K562 (cell line): ENCODE measurements around the gene GSX2. TPM values are rescaled to one million over a fixed set of nuclear protein-coding genes. Genes with fewer than 3 reads are reported as not detected.

ENCODE experiments used
- ATAC-seq: fragments of 200-7000 bp; cut with Tn5 transposase; 3 replicates; pipeline ENCODE4 v1.9.1; 2020; ENCODE audit warnings: moderate library complexity
- BruUV-seq: library from RNA; stranded (reverse); fragments of 400-500 nt; replicated peaks from 2 replicates; lab custom pipeline; 2021; lab: Mats Ljungman, UMichigan
- CTCF ChIA-PET: fragments of 300-600 bp; formaldehyde crosslinking; extraction: SDS; loops from one replicate; lab custom pipeline; 2021; ENCODE audit warnings: low intra/inter-chr PET ratio; lab: Yijun Ruan, JAX
- POLR2A ChIA-PET: fragments of 300-600, 350-650 bp; sonication (Branson Sonifier 250); formaldehyde crosslinking; extraction: SDS; loops from one replicate; lab custom pipeline; 2021; ENCODE audit warnings: antibody characterized with exemption, inconsistent platforms; lab: Yijun Ruan, JAX
- DNase-seq, 4 experiments: peaks; one replicate each; pipeline versions ENCODE4 v3.0.0 to v3.0.0-alpha.2; 2011 to 2018; ENCODE audit warnings: low spot score in 3 of 4, mixed read lengths in 3 of 4; ENCODE audit errors: extremely low read depth in 1 of 4
- FAIRE-seq: peaks from 2 replicates; lab custom pipeline; 2011; peaks lifted over from hg19 to GRCh38; lab: Jason Lieb, UNC
- H2AFZ ChIP-seq: 2 replicates; pipeline ENCODE4 v1.6.0; 2011; ENCODE audit warnings: low read depth, low read length, control low read depth, inconsistent platforms
- H3K27ac ChIP-seq: fragments of 200-600 bp; 3 replicates; pipeline ENCODE4 v1.8.0; 2011; ENCODE audit warnings: low read depth, mild to moderate bottlenecking, control low read depth, inconsistent platforms, low read length, moderate library complexity, mixed read lengths; ENCODE audit errors: extremely low read depth
- H3K27me3 ChIP-seq, 2 experiments: fragments of 300-600 bp in 1 of 2; 2 replicates in 1 of 2; 3 replicates in 1 of 2; pipeline versions ENCODE4 v1.6.0 to v1.8.0; 2011; ENCODE audit warnings: inconsistent platforms in 2 of 2, low read length in 2 of 2, mild to moderate bottlenecking in 1 of 2, mixed read lengths in 1 of 2, moderate library complexity in 1 of 2; ENCODE audit not compliant: control insufficient read depth in 2 of 2, insufficient read depth in 2 of 2
- H3K36me3 ChIP-seq: fragments of 300-600 bp; 3 replicates; pipeline ENCODE4 v1.8.0; 2011; ENCODE audit warnings: mild to moderate bottlenecking, low read length, inconsistent platforms; ENCODE audit not compliant: control insufficient read depth, insufficient read depth
- H3K4me1 ChIP-seq, 2 experiments: fragments of 200-600 bp in 1 of 2; replicated peaks in 1 of 2; 2 replicates in 1 of 2; 3 replicates in 1 of 2; pipeline versions ENCODE4 v1.5.1 to v1.8.0; 2011; ENCODE audit warnings: inconsistent platforms in 2 of 2, low read length in 2 of 2, mild to moderate bottlenecking in 1 of 2, mixed read lengths in 1 of 2, moderate library complexity in 1 of 2; ENCODE audit not compliant: control insufficient read depth in 2 of 2, insufficient read depth in 2 of 2
- H3K4me2 ChIP-seq: 2 replicates; pipeline ENCODE4 v1.6.1; 2011; ENCODE audit warnings: low read length, control low read depth, inconsistent platforms, mixed read lengths; ENCODE audit not compliant: insufficient read depth
- H3K4me3 ChIP-seq: fragments of 200-600 bp; sonication (generic), shearing (Covaris generic); 2 replicates; pipeline ENCODE4 v1.5.1; 2016; ENCODE audit warnings: control low read depth, inconsistent platforms
- H3K79me2 ChIP-seq: fragments of 200-600 bp; 3 replicates; pipeline ENCODE4 v1.8.0; 2011; ENCODE audit warnings: low read length, inconsistent platforms; ENCODE audit not compliant: control insufficient read depth, insufficient read depth
- H3K9ac ChIP-seq, 2 experiments: 2 replicates each; pipeline versions ENCODE4 v1.6.0 to v1.6.1; 2011; ENCODE audit warnings: low read depth in 2 of 2, low read length in 2 of 2, control low read depth in 1 of 2, inconsistent platforms in 1 of 2, mild to moderate bottlenecking in 1 of 2, mixed read lengths in 1 of 2; ENCODE audit not compliant: insufficient read depth in 1 of 2
- H3K9me1 ChIP-seq: one replicate; pipeline ENCODE4 v1.6.0; 2011; ENCODE audit warnings: inconsistent platforms, mild to moderate bottlenecking, low read length, moderate library complexity; ENCODE audit not compliant: control insufficient read depth, insufficient read depth
- H3K9me3 ChIP-seq: replicated peaks from 2 replicates; pipeline ENCODE4 v1.5.1; 2011; ENCODE audit warnings: low read depth, low read length, inconsistent platforms; ENCODE audit not compliant: control insufficient read depth, insufficient read depth
- H4K20me1 ChIP-seq: replicated peaks from 2 replicates; pipeline ENCODE4 v1.6.1; 2011; ENCODE audit warnings: low read length, inconsistent platforms, mixed read lengths; ENCODE audit not compliant: control insufficient read depth, insufficient read depth
- HNRNPK ChIP-seq: fragments of 200-400 bp; formaldehyde crosslinking; IDR thresholded peaks from one replicate; pipeline ENCODE4 v1.6.1; 2018; ENCODE audit warnings: mild to moderate bottlenecking, low read depth, low read length; ENCODE audit not compliant: poor library complexity, severe bottlenecking
- MYBL2 ChIP-seq, 2 experiments: fragments of 450-650 bp in 1 of 2; sonication (generic) in 1 of 2; formaldehyde crosslinking in 1 of 2; IDR thresholded peaks; 2 replicates each; pipeline versions ENCODE4 v1.6.1 to v1.8.1; 2017 to 2022; ENCODE audit warnings: borderline replicate concordance in 1 of 2, inconsistent platforms in 1 of 2, low read depth in 1 of 2, mild to moderate bottlenecking in 1 of 2, missing genetic modification reagents in 1 of 2, moderate library complexity in 1 of 2
- NCOA2 ChIP-seq, 2 experiments: fragments of 450-650 bp; IDR thresholded peaks; 2 replicates each; pipeline ENCODE4 v1.6.1; 2018; ENCODE audit warnings: mild to moderate bottlenecking in 2 of 2, moderate library complexity in 1 of 2; ENCODE audit not compliant: partially characterized antibody in 2 of 2
- SETDB1 ChIP-seq: IDR thresholded peaks from one replicate; pipeline ENCODE4 v1.6.1; 2012; ENCODE audit warnings: low read length, control low read depth, inconsistent platforms
- ZFP36 ChIP-seq: fragments of 150-350 bp; IDR thresholded peaks from 2 replicates; pipeline ENCODE4 v1.6.1; 2018; ENCODE audit warnings: low read length, low read depth; ENCODE audit not compliant: partially characterized antibody
- WGBS: fragments of 100-300 bp; shearing (Covaris generic); methylation state at CpG from one replicate; pipeline ENCODE4 v1.1.6; 2016; ENCODE audit warnings: low coverage, mixed read lengths; ENCODE audit not compliant: insufficient coverage; ENCODE audit errors: missing lambda C conversion rate; 5-methylcytosine and 5-hydroxymethylcytosine counted together
- in situ Hi-C: fragments of 300-500 bp; cut with MboI; formaldehyde crosslinking; loops from 4 replicates; pipeline ENCODE4 v1.15.0; 2018; ENCODE audit warnings: inconsistent platforms, mixed read lengths
- intact Hi-C: fragments of 100-400 bp; cut with micrococcal nuclease; formaldehyde crosslinking; loops from 2 replicates; pipeline ENCODE4 v1.14.2; 2022
- polyA plus RNA-seq, 8 experiments: library from polyadenylated mRNA; depleted of rRNA in 4 of 8; stranded (reverse) in 5 of 8; unstranded in 3 of 8; fragments of >200 nt; fragmentation: Nextera tagmentation in 2 of 8; fragmentation: Illumina TruSeq in 1 of 8; extraction: Ambion mirVana in 2 of 8; extraction: Trizol in 1 of 8; gene quantifications; 2 replicates each; pipeline versions ENCODE4 v1.2.1 to v1.2.3, GENCODE V29; 2011 to 2014; ENCODE audit warnings: inconsistent platforms in 1 of 8, missing spikeins in 1 of 8
- total RNA-seq, 7 experiments: library from RNA; depleted of rRNA in 6 of 7; stranded (reverse); fragments of >200 nt in 6 of 7; fragmentation: Illumina TruSeq in 2 of 7; extraction: Trizol in 2 of 7; gene quantifications; 2 replicates each; pipeline versions ENCODE4 v1.2.1 to v1.2.3, GENCODE V29; 2011 to 2021; ENCODE audit warnings: low replicate concordance in 1 of 7
- TF ChIP-seq, protein P1 (sequence below): fragments of 450-650 bp; IDR thresholded peaks from 2 replicates; pipeline ENCODE4 v1.6.1; 2016; ENCODE audit warnings: antibody characterized with exemption

The GSX2 gene
- total and polyA plus RNA-seq, 9 of the 15 experiments (the other 6 are each of a cell fraction or from before 2014, with no cell fraction given), result not detected

DNA sequence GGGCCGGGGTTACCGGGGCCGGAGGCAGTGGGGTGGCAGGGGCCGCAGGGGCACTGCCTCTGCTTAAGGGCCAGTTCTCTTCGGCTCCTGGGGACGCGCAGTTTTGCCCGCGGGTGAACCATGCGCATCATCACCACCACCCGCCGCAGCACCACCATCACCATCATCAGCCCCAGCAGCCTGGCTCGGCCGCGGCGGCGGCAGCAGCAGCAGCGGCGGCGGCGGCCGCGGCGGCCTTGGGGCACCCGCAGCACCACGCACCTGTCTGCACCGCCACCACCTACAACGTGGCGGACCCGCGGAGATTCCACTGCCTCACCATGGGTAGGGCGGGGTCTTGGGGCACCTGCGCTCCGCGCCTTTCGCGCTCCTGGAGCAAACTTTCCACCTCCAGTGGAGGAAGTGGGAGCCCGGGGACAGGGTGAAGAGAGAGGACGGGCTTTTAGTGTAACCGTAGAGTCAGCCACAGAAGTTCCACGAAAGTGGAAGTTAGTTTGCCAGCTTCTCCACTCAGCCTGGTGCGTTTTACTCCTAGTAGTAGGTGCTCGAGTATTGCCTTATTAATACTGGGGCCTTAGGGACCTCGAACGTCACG, 729 bp downstream of the GSX2 start:
- TF ChIP-seq SETDB1 (no peak), HNRNPK (no peak), NCOA2 (IDR thresholded peaks at IDR 0.05; ENCODE audit: partially characterized antibody in 2 of 2) (no peak), MYBL2 (IDR thresholded peaks at IDR 0.05; ENCODE audit: low read depth) (no peak), MYBL2 (CRISPR knock-in tag; IDR thresholded peaks at IDR 0.05; ENCODE audit: borderline replicate concordance) (no peak), ZFP36 (no peak)
- TF ChIP-seq, protein P1, sequence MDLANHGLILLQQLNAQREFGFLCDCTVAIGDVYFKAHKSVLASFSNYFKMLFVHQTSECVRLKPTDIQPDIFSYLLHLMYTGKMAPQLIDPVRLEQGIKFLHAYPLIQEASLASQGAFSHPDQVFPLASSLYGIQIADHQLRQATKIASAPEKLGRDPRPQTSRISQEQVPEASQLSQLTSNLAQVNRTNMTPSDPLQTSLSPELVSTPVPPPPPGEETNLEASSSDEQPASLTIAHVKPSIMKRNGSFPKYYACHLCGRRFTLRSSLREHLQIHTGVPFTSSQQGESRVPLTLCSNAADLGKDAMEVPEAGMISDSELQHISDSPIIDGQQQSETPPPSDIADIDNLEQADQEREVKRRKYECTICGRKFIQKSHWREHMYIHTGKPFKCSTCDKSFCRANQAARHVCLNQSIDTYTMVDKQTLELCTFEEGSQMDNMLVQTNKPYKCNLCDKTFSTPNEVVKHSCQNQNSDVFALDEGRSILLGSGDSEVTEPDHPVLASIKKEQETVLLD, result no peak
- no peak for FAIRE-seq
- Histone ChIP-seq H2AFZ (no peak overlapping the region), H3K9me1 (no peaks in the 10 kb centered on the region), H3K4me3 (no peak overlapping the region), H3K27me3 (peaks cover 62 to 76% of the 10 kb centered on the region in 2 experiments), H3K9me3 (no peaks in the 10 kb centered on the region), H4K20me1 (no peaks in the 10 kb centered on the region; the same call in 1 of the 2 replicates), H3K27ac (no peak overlapping the region), H3K36me3 (no peaks in the 10 kb centered on the region), H3K79me2 (no peaks in the 10 kb centered on the region), H3K4me1 (peaks cover 0 to 7% of the 10 kb centered on the region in 2 experiments; a peak in 2 of 5 replicates), H3K9ac (no peak overlapping the region), H3K4me2 (no peak overlapping the region)
- ChIA-PET POLR2A (no interaction called here), CTCF (no interaction called here)
- no TSS peak for BruUV-seq
- no peak for ATAC-seq
- WGBS, result 7% methylated on average over 40 of the region's 46 CpGs
- in situ Hi-C loops, result no loop called here
- intact Hi-C loops, result no loop called here
- DNase-seq, result no peak
